ENCODE data around the gene ABCA7.

The ABCA7 gene

GRCh38 chr19:1010586-1011510, 29.1 kb upstream of the ABCA7 start:
- no peak for DNase-seq (ENCODE audit: low read depth)
- H3K4me3 ChIP-seq (ENCODE audit: low read depth, low read length): no peak overlapping the region
- no peak for TF ChIP-seq MYC (IDR thresholded peaks at IDR 0.05; ENCODE audit: low read depth, low read length)
- no peak for TF ChIP-seq POLR2A (IDR thresholded peaks at IDR 0.05; ENCODE audit: extremely low read depth, insufficient read length)
- TF ChIP-seq MAX (IDR thresholded peaks at IDR 0.05; ENCODE audit: low read depth, low read length): no peak

GRCh38 chr19:1011831-1012333, 28.0 kb upstream of the ABCA7 start:
- H3K4me3 ChIP-seq (ENCODE audit: low read depth, low read length): no peak overlapping the region
- TF ChIP-seq MAX (IDR thresholded peaks at IDR 0.05; ENCODE audit: low read depth, low read length) (no peak), CTCF (IDR thresholded peaks at IDR 0.05; ENCODE audit: low read depth, low read length) (no peak)
- DNase-seq (ENCODE audit: low read depth): no peak

- no peak for DNase-seq (ENCODE audit: low read depth)
- H3K4me3 ChIP-seq (ENCODE audit: low read depth, low read length): no peak overlapping the region
- no peak for TF ChIP-seq CTCF (IDR thresholded peaks at IDR 0.05; ENCODE audit: low read depth, low read length)
- no peak for TF ChIP-seq POLR2A (IDR thresholded peaks at IDR 0.05; ENCODE audit: extremely low read depth, insufficient read length)
- no peak for TF ChIP-seq MYC (IDR thresholded peaks at IDR 0.05; ENCODE audit: low read depth, low read length)
- no peak for TF ChIP-seq MAX (IDR thresholded peaks at IDR 0.05; ENCODE audit: low read depth, low read length)
These were observed 27.6 kb upstream of the ABCA7 start for GRCh38 chr19:1012334-1012733.

- DNase-seq (ENCODE audit: low read depth): no peak
- H3K4me3 ChIP-seq (ENCODE audit: low read depth, low read length): no peak overlapping the region
- TF ChIP-seq MYC (IDR thresholded peaks at IDR 0.05; ENCODE audit: low read depth, low read length): no peak
- TF ChIP-seq MAX (IDR thresholded peaks at IDR 0.05; ENCODE audit: low read depth, low read length): no peak
- TF ChIP-seq POLR2A (IDR thresholded peaks at IDR 0.05; ENCODE audit: extremely low read depth, insufficient read length): no peak
- no peak for TF ChIP-seq CTCF (IDR thresholded peaks at IDR 0.05; ENCODE audit: low read depth, low read length)
These were observed 26.7 kb upstream of the ABCA7 start for GRCh38 chr19:1013218-1013617.

- H3K4me3 ChIP-seq (ENCODE audit: low read depth, low read length): no peak overlapping the region
- no peak for DNase-seq (ENCODE audit: low read depth)
- TF ChIP-seq MYC (IDR thresholded peaks at IDR 0.05; ENCODE audit: low read depth, low read length): no peak
- no peak for TF ChIP-seq MAX (IDR thresholded peaks at IDR 0.05; ENCODE audit: low read depth, low read length)
- TF ChIP-seq CTCF (IDR thresholded peaks at IDR 0.05; ENCODE audit: low read depth, low read length): no peak
- no peak for TF ChIP-seq POLR2A (IDR thresholded peaks at IDR 0.05; ENCODE audit: extremely low read depth, insufficient read length)
These were observed 25.5 kb upstream of the ABCA7 start for GRCh38 chr19:1014161-1015060.

Data from NB4 (cell line).